Osteoblast (primary cell): Measurements from ENCODE around the gene NINJ1. TPM values are rescaled to one million over a fixed set of nuclear protein-coding genes. Genes with fewer than 3 reads are reported as not detected.

ENCODE experiments used
- DNase-seq: peaks from one replicate; pipeline ENCODE4 v3.0.0; 2011; ENCODE audit warnings: low spot score, mixed read lengths; ENCODE audit not compliant: insufficient read length; ENCODE audit errors: missing footprints
- H2AFZ ChIP-seq: 2 replicates; pipeline ENCODE4 v1.6.0; 2011; ENCODE audit warnings: mild to moderate bottlenecking, low read length
- H3K27ac ChIP-seq: 2 replicates; pipeline ENCODE4 v1.5.1; 2011; ENCODE audit warnings: mild to moderate bottlenecking, low read depth, low read length, moderate library complexity
- H3K27me3 ChIP-seq: 2 replicates; pipeline ENCODE4 v1.6.0; 2012; ENCODE audit warnings: mild to moderate bottlenecking, control low read depth, inconsistent platforms, low read length, moderate library complexity; ENCODE audit not compliant: insufficient read depth
- H3K36me3 ChIP-seq: 2 replicates; pipeline ENCODE4 v1.5.1; 2011; ENCODE audit warnings: mild to moderate bottlenecking, low read length, control low read depth, moderate library complexity; ENCODE audit not compliant: insufficient read depth
- H3K4me1 ChIP-seq: 2 replicates; pipeline ENCODE4 v1.5.1; 2011; ENCODE audit warnings: mild to moderate bottlenecking, low read length, control low read depth, moderate library complexity; ENCODE audit not compliant: insufficient read depth
- H3K4me2 ChIP-seq: 2 replicates; pipeline ENCODE4 v1.6.0; 2011; ENCODE audit warnings: mild to moderate bottlenecking, low read length; ENCODE audit not compliant: insufficient read depth
- H3K4me3 ChIP-seq: fragments of 200-600 bp; sonication (generic); 3 replicates; pipeline ENCODE4 v1.5.1; 2012; ENCODE audit warnings: mild to moderate bottlenecking, low read length, inconsistent platforms; ENCODE audit not compliant: insufficient read depth
- H3K79me2 ChIP-seq: 2 replicates; pipeline ENCODE4 v1.6.0; 2012; ENCODE audit warnings: mild to moderate bottlenecking, low read length, control low read depth, inconsistent platforms; ENCODE audit not compliant: insufficient read depth
- H3K9me3 ChIP-seq: 2 replicates; pipeline ENCODE4 v1.5.1; 2011; ENCODE audit warnings: low read depth, low read length, control low read depth
- H4K20me1 ChIP-seq: 2 replicates; pipeline ENCODE4 v1.6.0; 2012; ENCODE audit warnings: mild to moderate bottlenecking, low read length, control low read depth; ENCODE audit not compliant: insufficient read depth
- total RNA-seq: library from RNA; depleted of rRNA; stranded (reverse); fragments of >200 nt; gene quantifications from 2 replicates; pipeline ENCODE4 v1.2.3, GENCODE V29; 2012
- TF ChIP-seq, protein P1 (sequence below): IDR thresholded peaks from 2 replicates; pipeline ENCODE4 v1.5.1; 2011; ENCODE audit warnings: mild to moderate bottlenecking, low read depth, low read length, moderate library complexity; ENCODE audit errors: extremely low read depth

Gene NINJ1
- total RNA-seq, 1 donor, result 34.7 TPM

DNA sequence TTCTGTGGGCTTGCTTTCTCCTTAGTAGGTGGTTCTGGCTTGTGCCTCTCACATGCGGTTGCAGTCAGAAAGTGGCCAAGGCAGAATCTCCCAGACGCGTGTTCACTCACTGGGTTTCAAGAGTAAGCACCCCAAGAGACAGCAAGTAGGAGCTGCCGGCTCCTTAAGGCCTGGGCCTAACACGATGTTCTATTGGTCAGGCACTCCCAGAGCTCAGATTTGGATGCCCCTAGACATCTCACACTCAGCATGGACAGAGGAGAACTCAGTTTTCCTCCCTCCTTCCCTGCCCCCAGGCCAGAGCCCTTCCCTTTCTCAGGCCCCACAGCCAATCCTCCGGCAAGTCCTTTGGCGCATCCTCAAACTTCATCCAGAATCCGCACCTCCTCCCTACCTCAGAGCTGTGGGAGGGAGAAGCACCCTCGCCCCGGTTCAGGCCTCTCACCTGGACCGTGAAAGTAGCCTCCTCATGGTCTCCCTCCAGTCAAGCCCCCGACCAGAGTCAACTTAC lies 44.5 kb downstream of the NINJ1 start:
- Histone ChIP-seq H3K27me3 (no peaks in the 10 kb centered on the region), H2AFZ (no peak overlapping the region), H3K9me3 (peaks cover 11% of the 10 kb centered on the region), H3K79me2 (no peaks in the 10 kb centered on the region), H3K4me2 (no peak overlapping the region), H3K36me3 (no peaks in the 10 kb centered on the region), H4K20me1 (no peaks in the 10 kb centered on the region), H3K4me3 (no peak overlapping the region), H3K27ac (no peak overlapping the region), H3K4me1 (peaks cover 8% of the 10 kb centered on the region)
- TF ChIP-seq, protein P1, sequence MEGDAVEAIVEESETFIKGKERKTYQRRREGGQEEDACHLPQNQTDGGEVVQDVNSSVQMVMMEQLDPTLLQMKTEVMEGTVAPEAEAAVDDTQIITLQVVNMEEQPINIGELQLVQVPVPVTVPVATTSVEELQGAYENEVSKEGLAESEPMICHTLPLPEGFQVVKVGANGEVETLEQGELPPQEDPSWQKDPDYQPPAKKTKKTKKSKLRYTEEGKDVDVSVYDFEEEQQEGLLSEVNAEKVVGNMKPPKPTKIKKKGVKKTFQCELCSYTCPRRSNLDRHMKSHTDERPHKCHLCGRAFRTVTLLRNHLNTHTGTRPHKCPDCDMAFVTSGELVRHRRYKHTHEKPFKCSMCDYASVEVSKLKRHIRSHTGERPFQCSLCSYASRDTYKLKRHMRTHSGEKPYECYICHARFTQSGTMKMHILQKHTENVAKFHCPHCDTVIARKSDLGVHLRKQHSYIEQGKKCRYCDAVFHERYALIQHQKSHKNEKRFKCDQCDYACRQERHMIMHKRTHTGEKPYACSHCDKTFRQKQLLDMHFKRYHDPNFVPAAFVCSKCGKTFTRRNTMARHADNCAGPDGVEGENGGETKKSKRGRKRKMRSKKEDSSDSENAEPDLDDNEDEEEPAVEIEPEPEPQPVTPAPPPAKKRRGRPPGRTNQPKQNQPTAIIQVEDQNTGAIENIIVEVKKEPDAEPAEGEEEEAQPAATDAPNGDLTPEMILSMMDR, result no peak
- no peak for DNase-seq

DNA sequence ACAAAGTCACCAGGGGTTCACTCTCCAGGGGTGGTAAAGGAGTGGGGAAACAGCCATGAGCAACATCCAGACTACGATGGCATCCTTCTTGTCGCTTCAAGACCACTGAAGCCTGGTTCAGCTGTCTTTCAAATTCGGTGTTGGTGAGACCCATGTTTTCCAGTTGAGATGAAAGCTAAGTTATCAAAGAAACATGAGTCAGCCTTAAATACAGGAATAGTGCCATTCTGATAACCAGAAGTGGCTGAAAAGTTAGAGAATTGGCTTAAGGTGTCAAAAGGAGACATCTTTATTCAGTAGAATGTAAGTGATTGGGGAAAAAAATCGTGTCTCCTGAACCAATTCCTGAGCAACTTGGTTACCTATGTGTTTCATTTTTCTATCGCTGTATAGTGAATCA lies 45.0 kb downstream of the NINJ1 start:
- Histone ChIP-seq H3K27me3 (no peaks in the 10 kb centered on the region), H2AFZ (no peak overlapping the region), H3K4me1 (peaks cover 8% of the 10 kb centered on the region), H4K20me1 (no peaks in the 10 kb centered on the region), H3K4me2 (no peak overlapping the region), H3K4me3 (no peak overlapping the region), H3K36me3 (no peaks in the 10 kb centered on the region), H3K9me3 (peaks cover 11% of the 10 kb centered on the region), H3K79me2 (no peaks in the 10 kb centered on the region), H3K27ac (no peak overlapping the region)
- no peak for DNase-seq
- TF ChIP-seq, protein P1, result no peak

DNA sequence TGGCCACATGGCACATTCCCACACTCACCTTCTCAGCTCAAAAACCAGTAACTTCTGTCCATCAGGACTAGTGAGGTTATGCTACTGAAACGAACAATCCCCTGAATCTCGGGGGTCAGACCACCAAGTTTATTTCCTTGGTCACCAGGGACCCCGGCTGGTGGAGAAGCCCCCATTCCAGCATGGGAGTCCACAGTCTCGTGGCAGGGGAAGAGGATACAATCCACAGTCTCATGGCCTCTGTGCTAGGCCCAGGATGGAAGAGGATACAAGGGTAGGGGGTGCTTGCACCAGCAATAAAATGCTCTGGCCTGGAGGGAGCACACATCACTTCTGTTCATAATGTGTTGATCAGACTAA lies 45.4 kb downstream of the NINJ1 start:
- Histone ChIP-seq H4K20me1 (no peaks in the 10 kb centered on the region), H3K27me3 (no peaks in the 10 kb centered on the region), H3K36me3 (no peaks in the 10 kb centered on the region), H3K79me2 (no peaks in the 10 kb centered on the region), H3K4me1 (peaks cover 8% of the 10 kb centered on the region), H3K4me3 (no peak overlapping the region), H3K9me3 (peaks cover 11% of the 10 kb centered on the region), H2AFZ (no peak overlapping the region), H3K27ac (no peak overlapping the region), H3K4me2 (no peak overlapping the region)
- TF ChIP-seq, protein P1, result no peak
- no peak for DNase-seq

DNA sequence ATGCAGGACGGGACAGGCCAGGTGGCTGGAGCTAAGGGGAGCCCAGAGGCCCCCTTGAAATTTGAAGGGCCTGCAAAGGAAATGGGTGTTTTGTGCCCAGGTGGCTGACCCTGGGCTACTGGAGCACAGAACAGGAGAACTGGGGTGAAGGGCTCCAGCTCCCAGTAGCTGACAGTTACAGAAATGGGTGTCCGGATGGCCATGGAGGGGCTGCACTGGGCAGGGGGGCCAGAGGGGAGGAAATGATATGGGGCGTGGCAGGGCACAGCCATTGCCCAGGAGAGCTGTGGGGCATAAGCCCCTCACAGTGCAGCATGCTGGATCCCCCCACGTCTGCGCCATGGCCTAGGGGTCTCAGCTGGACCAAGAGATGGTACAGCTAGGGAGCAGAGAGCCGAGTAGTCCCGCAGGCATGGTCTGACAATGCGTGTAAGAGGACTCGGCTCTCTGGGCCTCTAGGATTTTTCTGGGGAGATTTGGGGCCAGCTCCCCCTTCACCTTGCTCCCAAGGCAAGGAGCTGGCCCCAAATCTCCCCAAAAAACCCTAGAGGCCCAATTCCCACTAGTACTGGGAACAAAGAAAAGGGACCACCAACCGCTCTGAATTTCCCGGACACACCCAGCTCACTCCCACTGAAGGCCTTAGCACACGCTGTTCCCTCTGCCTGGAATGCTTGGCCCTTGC lies 45.9 kb downstream of the NINJ1 start:
- peaks cover 11% of the 10 kb centered on the region for H3K9me3 ChIP-seq
- no peaks in the 10 kb centered on the region for H3K79me2 ChIP-seq
- H2AFZ ChIP-seq, result no peak overlapping the region
- no peaks in the 10 kb centered on the region for H4K20me1 ChIP-seq
- H3K36me3 ChIP-seq, result no peaks in the 10 kb centered on the region
- H3K27me3 ChIP-seq, result no peaks in the 10 kb centered on the region
- no peak overlapping the region for H3K4me3 ChIP-seq
- peaks cover 8% of the 10 kb centered on the region for H3K4me1 ChIP-seq
- TF ChIP-seq, protein P1, result no peak
- DNase-seq, result no peak
- no peak overlapping the region for H3K4me2 ChIP-seq
- H3K27ac ChIP-seq, result no peak overlapping the region
